Stimulated activated CD4-positive, alpha-beta T cell treated with anti-CD3 and anti-CD28 coated beads, Interleukin-12 subunit alpha, Interleukin-12 subunit beta, amount 100 ng/mL, for 24 hours (primary cell): ENCODE measurements around the gene TSACC.
"Not testable (repeated sequence)": the region's sequence is repeated elsewhere in the genome, so short reads cannot be mapped to it uniquely, and the experiment has no call there.

Source experiments
- DNase-seq, 2 experiments: peaks; one replicate each; pipeline ENCODE4 v3.0.0-alpha.2; 2020; ENCODE audit warnings: low read depth in 2 of 2

Gene TSACC

DNA sequence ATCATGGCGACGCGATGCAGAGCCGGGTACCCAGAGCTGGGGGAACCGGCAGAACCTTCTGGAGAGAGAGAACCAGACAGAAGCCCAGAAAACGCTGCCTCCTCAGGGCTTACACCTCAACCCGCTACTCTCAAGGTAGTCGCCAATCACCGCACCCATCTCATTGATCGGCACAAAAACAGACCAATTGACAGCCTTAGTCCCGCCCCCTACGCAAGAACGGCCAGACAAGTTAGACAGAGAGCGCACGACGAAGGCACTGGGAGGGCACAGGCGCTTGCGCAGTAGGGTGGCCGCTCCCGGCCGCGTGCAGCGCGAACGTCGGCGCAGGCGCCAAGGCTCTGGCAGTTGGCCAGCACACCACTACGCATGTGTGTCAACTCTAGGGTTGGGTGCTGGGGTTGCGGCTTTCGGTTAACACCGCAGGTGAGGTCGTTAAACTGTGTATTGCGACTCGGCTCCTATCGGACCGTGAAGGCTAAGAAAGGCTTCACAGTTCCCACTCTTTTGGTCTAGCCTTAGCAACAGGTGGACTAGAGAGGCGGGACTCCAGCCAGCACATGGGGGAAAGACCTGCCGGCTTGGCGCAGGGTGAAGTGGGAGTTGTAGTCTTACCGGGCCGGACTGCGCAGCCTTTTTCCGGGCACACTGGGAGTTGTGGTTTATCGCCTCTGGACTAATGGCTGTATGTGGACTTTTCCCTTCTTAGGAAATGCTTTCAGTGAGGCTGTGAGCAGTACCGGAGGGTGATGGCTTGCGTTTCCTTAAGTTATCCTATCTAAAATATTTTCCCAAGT is at the start of gene TSACC, which contains the start of gene CCT3:
TSACC (plus strand) TSS at position 347 of the 797 bp plus-strand sequence. CDS start 1,232 bp downstream, outside the sequence.
CCT3 (minus strand) TSS at position 113 of the 797 bp plus-strand sequence; CDS start at position 5, 108 bp downstream.
- peak; percentile 98 to 99 for DNase-seq

DNA sequence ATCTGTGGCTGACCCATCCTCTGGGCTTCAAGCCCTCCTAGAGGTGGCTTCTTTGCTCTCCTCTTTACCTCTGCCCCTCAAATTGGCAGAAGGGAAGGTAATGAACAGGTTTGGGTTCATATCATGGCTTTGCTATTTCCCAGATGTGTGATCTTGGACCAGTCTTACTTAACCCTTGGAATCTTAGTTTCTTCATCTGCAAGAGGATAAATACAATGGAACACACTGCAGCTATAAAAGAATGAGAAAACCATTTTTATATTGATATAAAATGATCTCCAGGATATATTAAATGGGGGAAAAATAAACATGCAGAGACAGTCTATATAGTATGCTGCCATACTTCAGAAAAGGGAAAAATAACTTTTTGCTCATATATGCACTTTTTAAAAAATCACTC is 48.5 kb upstream of the TSACC start:
- DNase-seq, result no peak

DNA sequence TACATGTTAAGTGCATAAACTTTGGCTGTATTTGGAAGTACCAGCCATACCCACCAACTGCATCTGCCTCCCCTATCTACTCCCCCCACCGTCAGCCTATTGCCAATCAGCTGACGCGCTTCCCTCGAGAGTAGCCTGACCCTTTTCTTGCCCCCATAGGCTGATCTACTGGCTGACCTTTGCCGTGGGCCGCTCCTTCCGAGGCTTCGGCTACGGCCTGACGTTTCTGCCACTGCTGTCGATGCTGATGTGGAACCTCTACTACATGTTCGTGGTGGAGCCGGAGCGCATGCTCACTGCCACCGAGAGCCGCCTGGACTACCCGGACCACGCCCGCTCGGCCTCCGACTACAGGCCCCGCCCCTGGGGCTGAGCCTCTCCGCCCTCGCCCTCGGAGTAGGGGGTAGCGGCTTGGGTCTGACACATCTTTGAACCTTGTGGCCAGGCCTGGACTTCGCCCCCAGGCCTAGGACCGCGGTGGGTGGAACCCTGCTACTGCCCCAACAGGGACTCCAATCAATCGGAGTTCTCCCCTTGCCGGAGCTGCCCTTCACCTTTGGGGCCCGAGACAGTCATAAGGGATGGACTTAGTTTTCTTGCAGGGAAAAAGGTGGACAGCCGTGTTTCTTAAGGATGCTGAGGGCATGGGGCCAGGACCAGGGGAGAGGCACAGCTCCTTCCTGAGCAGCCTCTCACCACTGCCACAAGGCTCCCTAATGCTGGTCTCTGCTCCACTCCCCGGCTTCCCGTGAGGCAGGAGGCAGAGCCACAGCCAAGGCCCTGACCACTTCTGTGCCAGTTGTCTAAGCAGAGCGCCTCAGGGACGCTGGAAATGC is 46.9 kb upstream of the TSACC start:
- no peak for DNase-seq

DNA sequence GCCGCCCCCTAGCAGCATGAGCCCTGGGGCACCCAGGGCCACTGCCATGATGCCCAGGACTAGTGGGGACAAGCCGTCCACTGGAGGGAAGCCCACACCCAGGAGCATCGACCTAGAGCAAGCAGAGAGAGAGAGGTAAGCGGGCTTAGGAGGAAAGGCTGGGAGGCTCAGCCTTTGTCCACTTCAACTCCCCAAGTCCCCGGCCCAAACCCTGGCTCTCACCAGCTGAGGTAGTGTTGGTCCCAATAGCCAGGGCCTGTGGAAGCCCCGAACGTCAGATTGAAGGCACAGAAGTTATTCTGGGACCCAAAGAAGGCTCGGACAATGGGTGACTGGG is 45.3 kb upstream of the TSACC start:
- DNase-seq, result no peak

DNA sequence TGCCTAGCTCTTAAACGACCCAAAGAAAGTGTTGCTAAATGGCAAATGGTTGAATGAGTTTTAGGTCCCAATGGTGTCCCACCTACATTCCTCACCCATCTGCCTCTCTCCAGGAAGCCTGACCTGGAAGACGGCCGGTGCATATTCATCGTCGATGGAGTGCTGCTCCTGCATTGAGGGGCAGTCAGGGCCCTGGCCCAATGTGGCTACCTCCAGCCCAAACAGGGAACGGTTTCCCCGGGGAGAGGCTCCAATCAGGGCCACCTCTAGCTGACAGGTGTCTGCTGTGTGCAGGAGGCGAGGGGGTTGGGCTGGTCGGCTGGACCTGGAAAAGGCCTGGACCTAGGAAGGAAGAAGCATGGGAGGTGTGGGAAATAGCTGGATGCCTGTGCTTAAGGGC is 44.4 kb upstream of the TSACC start:
- no peak for DNase-seq

DNA sequence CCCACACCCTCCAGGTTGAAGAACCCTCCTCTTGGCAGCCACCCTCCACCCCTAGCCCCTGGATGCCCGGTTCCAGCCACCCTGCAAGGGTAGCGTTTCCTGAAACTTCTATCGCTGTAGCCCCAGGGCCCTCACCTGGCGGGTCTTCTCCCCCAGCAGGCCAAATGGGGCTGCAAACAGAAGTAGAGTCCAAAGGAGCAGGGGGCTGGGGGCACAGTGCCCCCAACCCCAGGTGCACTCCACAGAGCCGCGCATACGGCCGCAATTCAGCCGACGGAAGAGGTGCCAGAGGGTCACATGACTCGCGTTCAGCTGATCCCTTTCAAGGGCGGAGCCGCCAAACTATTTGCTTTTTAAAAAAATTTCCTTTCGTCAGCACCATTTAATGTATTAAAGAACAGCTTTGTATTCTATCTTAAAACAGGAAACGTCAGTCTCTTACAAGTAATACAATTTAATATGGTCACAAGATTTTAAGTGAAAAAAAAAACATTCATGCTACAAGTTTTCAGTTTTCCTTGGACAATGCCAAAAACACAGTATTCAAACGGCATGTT is 42.9 kb upstream of the TSACC start, which contains the start of gene GLMP:
GLMP (minus strand) TSS at position 289 of the 557 bp plus-strand sequence; CDS start at position 255, 34 bp downstream.
- peak; percentile 14 to 37 for DNase-seq

DNA sequence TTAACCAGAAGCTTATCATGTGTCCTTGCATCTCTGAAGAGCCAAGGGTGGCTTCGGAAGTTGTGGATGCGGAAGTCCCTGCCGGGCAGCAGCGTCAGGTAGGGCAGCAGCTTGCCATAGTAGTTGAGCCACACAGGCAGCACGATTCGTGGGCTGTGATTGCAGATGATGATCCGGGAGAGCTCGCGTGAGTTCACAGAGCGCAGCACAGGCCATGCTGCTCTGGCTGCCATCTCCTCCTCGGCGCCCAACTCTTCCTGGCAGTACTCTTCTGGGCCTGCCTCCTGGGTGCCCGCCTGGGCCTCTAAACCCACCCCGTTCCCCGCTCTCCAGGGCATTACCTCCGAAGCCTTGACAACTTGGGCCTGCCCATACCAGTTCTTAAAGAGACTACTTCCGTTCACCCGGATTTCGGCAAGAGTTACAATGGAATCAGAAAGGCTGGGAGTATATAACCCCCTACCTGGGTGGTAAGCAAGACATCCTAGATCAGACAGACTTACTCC is 39.4 kb upstream of the TSACC start, which contains the start of gene VHLL:
VHLL (minus strand) TSS at position 456 of the 506 bp plus-strand sequence; CDS start at position 338, 118 bp downstream.
- no peak for DNase-seq

DNA sequence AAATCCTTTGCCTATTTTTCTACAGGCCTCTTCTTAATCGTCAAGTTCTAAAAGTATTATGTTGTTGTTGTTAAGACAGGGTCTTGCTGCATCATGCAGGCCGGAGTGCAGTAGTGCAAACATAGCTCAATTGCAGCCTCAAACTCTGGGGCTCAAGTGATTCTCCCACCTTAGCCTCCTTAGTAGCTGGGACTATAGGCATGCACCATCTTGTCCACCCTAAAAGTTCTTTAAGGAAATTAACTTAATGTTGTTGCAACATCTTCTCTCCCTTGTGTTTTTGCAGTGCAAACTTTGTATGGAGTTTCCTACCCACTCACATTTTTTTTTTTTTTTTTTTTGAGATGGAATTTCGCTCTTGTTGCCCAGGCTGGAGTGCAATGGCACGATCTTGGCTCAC is 35.1 kb upstream of the TSACC start:
- no peak for DNase-seq

DNA sequence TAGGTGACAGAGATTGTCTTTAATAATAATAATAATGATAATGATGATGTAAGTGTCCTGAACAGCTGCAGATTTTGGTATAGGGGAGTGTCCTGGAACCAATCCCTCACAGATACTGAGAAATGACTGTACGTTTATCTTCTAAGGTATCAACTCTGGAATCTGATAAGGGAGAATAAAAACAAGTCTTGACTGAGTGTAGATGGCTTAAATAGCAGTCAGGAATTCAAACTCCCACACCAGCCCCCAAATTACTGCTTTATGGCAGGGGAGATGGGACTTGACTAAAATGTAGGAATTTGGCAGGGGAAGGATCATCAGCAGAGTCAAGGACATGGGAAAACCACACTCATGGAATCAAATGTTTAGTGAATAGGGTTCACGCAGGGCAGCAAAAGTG is 33.1 kb upstream of the TSACC start:
- DNase-seq, result no peak

DNA sequence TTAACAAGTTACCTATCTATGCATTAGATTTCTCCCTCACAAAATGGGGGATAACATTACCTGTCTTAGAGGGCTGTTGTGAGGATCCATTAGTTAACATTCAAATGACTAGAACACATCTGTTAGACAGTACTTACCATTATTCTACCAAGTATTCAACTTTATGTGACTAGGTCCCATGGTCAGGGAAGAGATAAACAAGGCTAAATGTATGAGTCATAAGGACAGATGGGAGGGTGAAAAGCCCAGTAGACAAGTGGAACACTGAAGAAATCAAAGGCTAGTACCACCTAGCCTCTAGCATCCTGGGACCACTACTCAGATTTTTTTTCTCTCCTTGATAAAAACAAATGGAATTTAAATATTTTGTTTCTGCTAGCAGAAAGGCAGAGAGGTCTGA is 30.2 kb upstream of the TSACC start:
- DNase-seq, result no peak

DNA sequence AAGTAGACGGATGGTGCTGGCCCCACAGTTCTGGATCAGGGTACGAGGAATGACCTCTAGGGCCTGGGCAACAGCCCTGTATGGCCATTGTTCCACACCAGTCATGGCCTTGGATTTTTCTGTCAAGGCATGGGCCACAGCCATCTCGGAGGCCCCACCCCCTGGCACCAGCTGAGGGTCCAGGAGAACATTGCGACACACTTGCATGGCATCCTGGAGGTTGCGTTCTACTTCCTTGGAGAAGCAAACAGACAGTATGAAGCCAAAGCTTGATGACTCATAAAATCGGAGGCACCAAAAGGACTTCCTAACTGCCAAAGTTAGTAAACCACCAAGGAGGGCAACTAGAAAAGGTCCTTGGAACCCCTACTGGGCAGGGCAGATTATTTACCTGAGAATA is 27.4 kb upstream of the TSACC start:
- DNase-seq, result no peak

DNA sequence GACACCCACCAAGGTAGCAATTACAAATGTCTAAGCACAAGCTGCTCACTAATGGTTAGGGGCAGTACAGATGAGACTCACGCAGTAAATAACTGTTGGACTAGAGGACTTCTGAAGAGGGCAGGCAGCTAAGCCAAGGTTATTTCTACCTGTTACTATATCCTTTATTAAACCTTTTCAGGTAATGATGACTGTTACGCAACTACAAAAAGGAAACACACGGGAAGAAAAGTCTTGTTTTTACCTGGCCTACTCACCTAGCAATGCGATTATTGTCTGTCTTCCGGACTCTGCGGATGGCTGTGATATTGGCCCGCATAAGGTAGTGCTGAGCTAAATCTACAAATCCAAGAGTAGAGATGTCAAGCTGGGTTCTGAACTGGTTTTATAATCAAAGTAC is 21.4 kb upstream of the TSACC start:
- no peak for DNase-seq

DNA sequence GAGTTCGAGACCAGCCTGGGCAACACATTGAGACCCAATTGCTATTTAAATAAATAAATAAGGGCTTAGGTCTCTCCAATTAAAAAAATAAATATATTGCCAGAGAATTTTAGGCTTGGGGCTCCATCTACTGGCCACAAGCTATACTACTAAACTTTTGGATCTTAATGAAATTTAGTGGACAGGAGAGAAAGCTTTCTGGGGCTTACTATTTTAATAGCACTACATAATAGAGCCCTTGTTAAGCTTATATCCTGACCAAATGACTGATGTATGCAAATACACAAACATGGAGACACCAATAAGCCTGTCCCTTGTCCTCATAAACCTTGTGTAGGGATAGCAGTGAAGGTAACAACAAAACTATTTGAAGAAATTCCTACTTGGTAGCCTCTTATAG is 18.7 kb upstream of the TSACC start:
- DNase-seq, result no peak

DNA sequence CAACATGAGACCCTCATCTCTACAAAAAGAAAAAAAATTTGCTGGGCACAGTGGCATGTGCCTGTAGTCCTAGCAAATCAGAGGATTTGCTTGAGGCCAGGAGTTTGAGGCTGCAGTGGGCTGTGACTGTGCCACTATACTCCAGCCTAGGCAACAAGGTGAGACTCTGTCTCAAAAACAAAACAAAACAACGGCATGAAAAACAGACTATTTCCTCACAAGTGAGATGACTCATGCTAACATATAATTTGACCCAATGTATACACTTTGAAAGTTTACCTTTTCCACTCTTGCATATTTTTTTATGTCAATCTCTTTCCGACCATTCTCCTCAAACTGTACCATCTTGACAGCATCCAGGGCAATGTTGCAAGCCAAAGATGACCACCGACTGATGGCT is 17.8 kb upstream of the TSACC start:
- DNase-seq, result no peak

DNA sequence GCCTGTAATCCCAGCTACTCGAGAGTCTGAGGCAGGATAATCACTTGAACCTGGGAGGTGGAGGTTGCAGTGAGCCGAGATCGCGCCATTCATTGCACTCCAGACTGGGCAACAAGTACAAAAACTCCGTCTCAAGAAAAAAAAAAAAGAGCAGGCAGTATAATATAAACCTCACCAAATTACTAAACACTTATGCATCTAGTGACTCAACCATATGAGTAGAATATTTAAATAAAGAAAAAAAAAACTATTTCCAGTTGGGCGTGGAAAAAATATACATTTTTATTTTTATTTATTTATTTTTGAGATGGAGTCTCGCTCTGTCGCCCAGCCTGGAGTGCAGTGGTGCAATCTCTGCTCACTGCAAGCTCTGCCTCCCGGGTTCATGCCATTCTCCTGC is 15.1 kb upstream of the TSACC start:
- DNase-seq, result not testable (repeated sequence)

DNA sequence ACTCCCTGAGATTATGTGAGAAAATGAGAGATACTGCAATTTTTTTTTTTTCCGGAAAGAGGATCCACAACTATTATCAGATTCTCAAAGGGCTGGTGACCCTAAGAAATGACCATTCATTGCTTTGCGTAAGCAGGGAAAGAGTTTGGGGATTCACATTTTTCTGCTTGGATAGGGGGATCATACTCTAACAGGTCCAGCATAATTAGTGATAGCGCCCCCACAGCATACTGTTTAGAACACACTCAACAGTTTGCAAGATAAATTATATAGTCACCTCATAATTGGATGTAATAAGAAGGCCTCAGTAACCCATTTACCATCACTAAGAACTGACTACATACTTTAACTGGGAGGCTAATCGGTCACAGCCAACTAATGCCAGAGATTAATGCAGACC is 2.1 kb upstream of the TSACC start:
- DNase-seq, result no peak

DNA sequence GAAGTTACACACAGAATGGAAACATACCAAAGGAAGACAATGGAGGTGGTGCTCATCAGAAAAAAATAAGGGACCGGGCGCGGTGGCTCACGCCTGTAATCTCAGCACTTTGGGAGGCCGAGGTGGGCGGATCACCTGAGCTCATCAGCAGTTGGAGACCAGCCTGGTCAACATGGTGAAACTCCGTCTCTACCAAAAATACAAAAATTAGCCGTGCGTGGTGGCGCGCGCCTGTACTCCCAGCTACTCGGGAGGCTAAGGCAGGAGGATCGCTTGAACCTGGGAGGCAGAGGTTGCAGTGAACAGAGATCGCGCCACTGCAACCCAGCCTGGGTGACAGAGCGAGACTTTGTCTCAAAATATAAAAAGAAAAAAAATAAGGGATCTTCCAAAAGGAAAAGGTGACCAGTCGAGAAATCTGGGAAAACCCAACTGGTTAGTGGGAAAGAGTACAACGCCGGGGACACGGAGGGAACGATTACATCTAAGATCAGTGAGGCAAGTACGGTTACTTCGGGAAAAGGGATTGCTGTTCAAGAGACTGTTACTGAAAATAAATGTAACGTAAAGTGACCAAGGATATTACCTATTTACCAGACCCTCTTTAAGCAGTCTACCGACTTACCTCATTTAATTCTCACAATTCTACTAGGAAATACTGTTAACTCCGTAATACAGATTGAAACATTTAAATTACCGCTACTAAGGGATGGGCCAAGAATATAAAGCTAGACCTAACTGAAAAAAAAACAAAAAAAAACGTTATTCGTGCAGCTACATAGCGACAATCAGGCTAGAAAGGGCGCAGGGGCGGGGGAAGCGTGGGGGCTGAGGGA is 1.1 kb upstream of the TSACC start:
- DNase-seq, result peak in 1 of 2 experiments; percentile 22

DNA sequence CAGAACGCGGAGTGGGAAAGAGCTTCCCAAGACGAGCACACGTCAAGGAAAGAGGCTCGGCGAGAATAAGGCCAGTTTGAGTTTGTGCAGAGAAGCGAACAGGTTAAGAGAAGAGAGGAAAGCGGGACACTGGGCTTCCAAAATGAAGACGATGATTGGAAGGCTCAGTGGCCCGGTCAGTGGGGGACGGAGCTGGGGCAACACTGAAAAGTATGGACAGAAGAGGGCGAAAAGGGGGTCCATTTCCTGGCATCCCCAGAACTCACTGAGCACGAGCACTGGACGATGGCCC is 492 bp upstream of the TSACC start:
- DNase-seq, result no peak

DNA sequence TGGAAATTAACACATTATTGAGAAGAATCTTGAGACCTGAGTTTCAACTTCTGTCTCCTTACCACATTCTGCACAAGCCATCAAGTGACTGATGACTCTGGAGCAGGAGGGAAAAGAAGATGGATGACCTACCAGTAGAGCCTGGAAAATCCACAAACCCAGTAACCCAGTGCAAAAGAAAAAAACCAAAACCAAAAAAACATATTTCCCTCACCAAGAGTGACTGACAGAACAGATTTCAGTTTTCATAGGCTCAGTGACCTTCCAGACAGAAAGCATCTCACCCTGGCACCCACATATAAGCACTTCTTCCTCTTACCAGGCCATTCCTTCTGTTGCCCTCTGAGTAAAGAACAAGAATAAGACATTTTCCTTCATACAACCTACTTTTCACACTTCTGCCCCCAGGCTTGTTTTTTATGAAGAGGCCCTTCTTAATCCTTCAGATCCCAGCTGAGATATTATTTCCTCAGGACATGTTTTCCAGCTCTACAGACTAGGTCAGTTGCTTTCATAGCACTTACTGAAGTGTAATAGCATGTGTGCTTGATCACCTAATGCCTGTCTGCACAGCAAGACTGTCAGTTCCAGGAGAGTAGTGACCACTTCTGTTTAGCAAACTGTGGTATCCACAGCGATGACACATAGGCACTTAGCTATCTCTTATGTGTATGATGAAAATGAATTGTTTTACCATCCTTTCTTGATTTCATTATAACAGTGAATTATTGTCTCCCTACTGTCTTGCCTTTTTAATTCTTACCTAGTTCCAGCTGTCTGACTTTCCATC is 4.0 kb downstream of the TSACC start:
- no peak for DNase-seq

DNA sequence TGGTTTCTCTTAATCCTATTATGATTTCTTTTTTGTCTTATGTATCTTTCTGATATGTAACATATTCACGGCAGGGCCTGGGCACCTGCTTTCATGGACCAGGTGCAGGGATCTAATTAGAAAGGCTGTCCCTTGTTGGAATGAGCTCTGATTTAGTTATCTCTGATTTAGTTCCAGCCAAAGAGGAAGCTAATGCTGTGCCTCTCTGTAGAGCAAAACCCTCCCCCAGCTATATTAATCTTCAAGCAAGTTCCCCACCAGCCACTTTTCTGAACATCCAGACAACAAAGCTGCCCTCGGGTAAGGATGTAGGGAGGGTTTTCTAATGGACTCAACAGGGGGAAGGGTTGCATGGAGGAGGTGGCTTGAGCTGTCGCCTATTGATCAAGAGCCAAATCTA is 6.1 kb downstream of the TSACC start:
- DNase-seq, result no peak

DNA sequence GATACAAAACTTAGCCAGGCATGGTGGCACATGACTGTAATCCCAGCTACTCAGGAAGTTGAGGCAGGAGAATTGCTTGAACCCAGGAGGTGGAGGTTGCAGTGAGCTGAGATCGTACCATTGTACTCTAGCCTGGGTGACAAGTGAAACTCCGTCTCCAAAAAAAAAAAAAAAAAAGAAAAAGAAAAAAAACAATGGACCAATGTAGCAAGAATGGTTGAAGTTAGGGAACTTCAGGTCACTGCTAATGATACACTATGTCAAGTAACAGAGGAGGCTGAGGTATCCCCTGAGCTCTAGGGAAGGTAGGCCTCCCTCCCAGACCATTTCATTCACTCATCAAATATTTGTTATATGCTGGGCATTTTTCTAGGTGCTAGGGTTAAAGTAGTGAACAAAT is 7.7 kb downstream of the TSACC start:
- not testable (repeated sequence) for DNase-seq
